ENCODE data around the gene G6PC1.
"Not testable (repeated sequence)": the region's sequence is repeated elsewhere in the genome, so short reads cannot be mapped to it uniquely, and the experiment has no call there.

G6PC1 gene

GRCh38 chr17:42882166-42882565 lies 18.4 kb upstream of the G6PC1 start:
- Mint-ChIP-seq H3K27ac (no peak overlapping the region), H3K36me3 (ENCODE audit: low read depth) (no peaks in the 10 kb centered on the region), H3K9me3 (no peaks in the 10 kb centered on the region), H3K4me3 (no peak overlapping the region), H3K4me1 (ENCODE audit: low read depth) (peaks cover 6% of the 10 kb centered on the region), H3K27me3 (peaks cover 61% of the 10 kb centered on the region)
- no peak for DNase-seq

GRCh38 chr17:42883802-42884558 lies 16.6 kb upstream of the G6PC1 start:
- Mint-ChIP-seq H3K4me1 (ENCODE audit: low read depth) (peaks cover 6% of the 10 kb centered on the region), H3K36me3 (ENCODE audit: low read depth) (no peaks in the 10 kb centered on the region), H3K4me3 (no peak overlapping the region), H3K27ac (no peak overlapping the region), H3K27me3 (peaks cover 48% of the 10 kb centered on the region), H3K9me3 (no peaks in the 10 kb centered on the region)
- DNase-seq: no peak

GRCh38 chr17:42885806-42886205 lies 14.8 kb upstream of the G6PC1 start:
- not testable (repeated sequence) for H3K27ac Mint-ChIP-seq

GRCh38 chr17:42886283-42887176 lies 14.1 kb upstream of the G6PC1 start:
- no peak for DNase-seq
- no peak overlapping the region for H3K4me3 Mint-ChIP-seq
- no peaks in the 10 kb centered on the region for H3K9me3 Mint-ChIP-seq
- peaks cover 6% of the 10 kb centered on the region for H3K4me1 Mint-ChIP-seq (ENCODE audit: low read depth)
- peaks cover 39% of the 10 kb centered on the region for H3K27me3 Mint-ChIP-seq
- H3K36me3 Mint-ChIP-seq (ENCODE audit: low read depth): no peaks in the 10 kb centered on the region
- no peak overlapping the region for H3K27ac Mint-ChIP-seq

More at GRCh38 chr17:42885806-42886205, 14.8 kb upstream of the G6PC1 start:
- not testable (repeated sequence) for H3K36me3 Mint-ChIP-seq (ENCODE audit: low read depth); H3K9me3 Mint-ChIP-seq; DNase-seq; H3K4me1 Mint-ChIP-seq (ENCODE audit: low read depth); H3K4me3 Mint-ChIP-seq
- peaks cover 38% of the 10 kb centered on the region for H3K27me3 Mint-ChIP-seq

GRCh38 chr17:42889809-42890208 lies 10.8 kb upstream of the G6PC1 start:
- Mint-ChIP-seq H3K9me3 (no peaks in the 10 kb centered on the region), H3K27me3 (peaks cover 38% of the 10 kb centered on the region)

GRCh38 chr17:42891539-42892152 lies 9.0 kb upstream of the G6PC1 start:
- Mint-ChIP-seq H3K4me3 (no peak overlapping the region), H3K27ac (no peak overlapping the region), H3K27me3 (peaks cover 38% of the 10 kb centered on the region), H3K9me3 (no peaks in the 10 kb centered on the region), H3K36me3 (ENCODE audit: low read depth) (no peaks in the 10 kb centered on the region), H3K4me1 (ENCODE audit: low read depth) (peaks cover 6% of the 10 kb centered on the region)
- DNase-seq: no peak

More at GRCh38 chr17:42889809-42890208, 10.8 kb upstream of the G6PC1 start:
- H3K4me1 Mint-ChIP-seq (ENCODE audit: low read depth): peaks cover 9% of the 10 kb centered on the region
- no peaks in the 10 kb centered on the region for H3K36me3 Mint-ChIP-seq (ENCODE audit: low read depth)
- DNase-seq: no peak
- H3K4me3 Mint-ChIP-seq: no peak overlapping the region
- no peak overlapping the region for H3K27ac Mint-ChIP-seq

- no peak overlapping the region for H3K4me3 Mint-ChIP-seq
Measured at GRCh38 chr17:42893359-42893758, 7.2 kb upstream of the G6PC1 start.

GRCh38 chr17:42894283-42895184 lies 6.1 kb upstream of the G6PC1 start:
- H3K4me3 Mint-ChIP-seq: no peak overlapping the region
- no peaks in the 10 kb centered on the region for H3K36me3 Mint-ChIP-seq (ENCODE audit: low read depth)
- no peak overlapping the region for H3K27ac Mint-ChIP-seq
- H3K27me3 Mint-ChIP-seq: peaks cover 48% of the 10 kb centered on the region
- H3K9me3 Mint-ChIP-seq: no peaks in the 10 kb centered on the region
- no peak for DNase-seq
- H3K4me1 Mint-ChIP-seq (ENCODE audit: low read depth): peaks cover 2% of the 10 kb centered on the region

More at GRCh38 chr17:42893359-42893758, 7.2 kb upstream of the G6PC1 start:
- Mint-ChIP-seq H3K4me1 (ENCODE audit: low read depth) (peaks cover 2% of the 10 kb centered on the region), H3K27ac (no peak overlapping the region), H3K9me3 (no peaks in the 10 kb centered on the region), H3K36me3 (ENCODE audit: low read depth) (no peaks in the 10 kb centered on the region), H3K27me3 (peaks cover 41% of the 10 kb centered on the region)
- no peak for DNase-seq

GRCh38 chr17:42895185-42895555 lies 5.4 kb upstream of the G6PC1 start:
- no peaks in the 10 kb centered on the region for H3K9me3 Mint-ChIP-seq
- H3K4me1 Mint-ChIP-seq (ENCODE audit: low read depth): peaks cover 2% of the 10 kb centered on the region
- no peak overlapping the region for H3K4me3 Mint-ChIP-seq
- no peaks in the 10 kb centered on the region for H3K36me3 Mint-ChIP-seq (ENCODE audit: low read depth)
- no peak for DNase-seq
- no peak overlapping the region for H3K27ac Mint-ChIP-seq
- peaks cover 48% of the 10 kb centered on the region for H3K27me3 Mint-ChIP-seq

- peaks cover 60% of the 10 kb centered on the region for H3K27me3 Mint-ChIP-seq
- H3K27ac Mint-ChIP-seq: no peak overlapping the region
- no peaks in the 10 kb centered on the region for H3K36me3 Mint-ChIP-seq (ENCODE audit: low read depth)
- no peak for DNase-seq
- H3K4me3 Mint-ChIP-seq: no peak overlapping the region
- peaks cover 2% of the 10 kb centered on the region for H3K4me1 Mint-ChIP-seq (ENCODE audit: low read depth)
- no peaks in the 10 kb centered on the region for H3K9me3 Mint-ChIP-seq
Measured at GRCh38 chr17:42898147-42898811, 2.3 kb upstream of the G6PC1 start.

- H3K27me3 Mint-ChIP-seq: peaks cover 45% of the 10 kb centered on the region
Measured at GRCh38 chr17:42899981-42900380, 618 bp upstream of the G6PC1 start.

GRCh38 chr17:42901535-42902229 lies 1.1 kb downstream of the G6PC1 start:
- H3K27me3 Mint-ChIP-seq: peaks cover 38% of the 10 kb centered on the region
- no peaks in the 10 kb centered on the region for H3K36me3 Mint-ChIP-seq (ENCODE audit: low read depth)
- no peak for DNase-seq
- H3K4me1 Mint-ChIP-seq (ENCODE audit: low read depth): no peaks in the 10 kb centered on the region
- H3K9me3 Mint-ChIP-seq: no peaks in the 10 kb centered on the region
- H3K4me3 Mint-ChIP-seq: no peak overlapping the region
- H3K27ac Mint-ChIP-seq: no peak overlapping the region

More at GRCh38 chr17:42899981-42900380, 618 bp upstream of the G6PC1 start:
- H3K4me1 Mint-ChIP-seq (ENCODE audit: low read depth); DNase-seq; H3K4me3 Mint-ChIP-seq; H3K36me3 Mint-ChIP-seq (ENCODE audit: low read depth); H3K9me3 Mint-ChIP-seq; H3K27ac Mint-ChIP-seq: not testable (repeated sequence)

- no peak for DNase-seq
- Mint-ChIP-seq H3K27me3 (peaks cover 30% of the 10 kb centered on the region), H3K4me3 (no peak overlapping the region), H3K9me3 (no peaks in the 10 kb centered on the region), H3K27ac (no peak overlapping the region), H3K4me1 (ENCODE audit: low read depth) (no peaks in the 10 kb centered on the region), H3K36me3 (ENCODE audit: low read depth) (no peaks in the 10 kb centered on the region)
Measured at GRCh38 chr17:42904110-42904469, 3.5 kb downstream of the G6PC1 start.

Data from activated T-cell treated with anti-CD3 and anti-CD28 coated beads, Interleukin-2, amount 50 U/mL, for 24 hours (primary cell).